ENCODE data around the gene SARS2.

GRCh38 chr19:38901683-38902082 is 28.9 kb downstream of the SARS2 start:
- no peak for TF ChIP-seq CTCF (IDR thresholded peaks at IDR 0.05; ENCODE audit: insufficient read depth, low read length, poor library complexity, severe bottlenecking)
- no peak for TF ChIP-seq EZH2phosphoT487 (conservative IDR thresholded peaks at IDR 0.05; ENCODE audit: low read length)
